CD4-positive, CD25-positive, alpha-beta regulatory T cell (primary cell): Measurements from ENCODE around the gene POLDIP2. TPM values are rescaled to one million over a fixed set of nuclear protein-coding genes. Genes with fewer than 3 reads are reported as not detected.

ENCODE experiments used
- ATAC-seq, 2 donors: fragments of 150-1000 bp; cut with Tn5 transposase; one replicate each; pipeline ENCODE4 v1.10.0; 2021; ENCODE audit warnings: low read depth in 2 of 2, moderate number of reproducible peaks in 2 of 2, moderate library complexity in 1 of 2
- DNase-seq, 3 donors: peaks; one replicate each; pipeline versions ENCODE4 v3.0.0 to v3.0.0-alpha.2; 2012 to 2022; ENCODE audit warnings: mixed read lengths in 1 of 3
- H3K27ac ChIP-seq: one replicate; pipeline ENCODE4 v1.7.0; 2013; ENCODE audit warnings: mild to moderate bottlenecking, low read length; ENCODE audit not compliant: insufficient read depth, poor library complexity, severe bottlenecking
- H3K27me3 ChIP-seq: one replicate; pipeline ENCODE4 v1.7.0; 2013; ENCODE audit warnings: low read length; ENCODE audit not compliant: control insufficient read depth, insufficient read depth
- H3K36me3 ChIP-seq: one replicate; pipeline ENCODE4 v1.7.0; 2013; ENCODE audit warnings: mild to moderate bottlenecking, low read length, moderate library complexity; ENCODE audit not compliant: control insufficient read depth, insufficient read depth
- H3K4me1 ChIP-seq: 2 replicates; pipeline ENCODE4 v1.7.0; 2013; ENCODE audit warnings: mild to moderate bottlenecking, low read length; ENCODE audit not compliant: insufficient read depth, control insufficient read depth, poor library complexity, severe bottlenecking
- H3K4me3 ChIP-seq: one replicate; pipeline ENCODE4 v1.7.0; 2013; ENCODE audit warnings: low read depth, mild to moderate bottlenecking, low read length, moderate library complexity
- H3K9me3 ChIP-seq, 2 experiments: 1 replicate in 1 of 2; 2 replicates in 1 of 2; pipeline ENCODE4 v1.7.0; 2013; ENCODE audit warnings: low read length in 2 of 2, mild to moderate bottlenecking in 1 of 2, moderate library complexity in 1 of 2; ENCODE audit not compliant: control insufficient read depth in 2 of 2
- H3K27ac Mint-ChIP-seq, 3 donors: one replicate each; pipeline ENCODE4 v1.8.0; 2020 to 2022; ENCODE audit warnings: mild to moderate bottlenecking in 3 of 3, mixed read lengths in 3 of 3, moderate library complexity in 2 of 3
- H3K27me3 Mint-ChIP-seq: one replicate; pipeline ENCODE4 v1.8.0; 2022; ENCODE audit warnings: mild to moderate bottlenecking, mixed read lengths
- H3K36me3 Mint-ChIP-seq: one replicate; pipeline ENCODE4 v1.8.0; 2020; ENCODE audit warnings: mixed read lengths
- H3K4me1 Mint-ChIP-seq, 4 donors: one replicate each; pipeline ENCODE4 v1.8.0; 2020 to 2022; ENCODE audit warnings: mixed read lengths in 4 of 4, mild to moderate bottlenecking in 1 of 4
- H3K4me3 Mint-ChIP-seq, 4 donors: one replicate each; pipeline ENCODE4 v1.8.0; 2020 to 2022; ENCODE audit warnings: mild to moderate bottlenecking in 4 of 4, mixed read lengths in 4 of 4, moderate library complexity in 3 of 4
- H3K9me3 Mint-ChIP-seq, 7 donors: one replicate each; pipeline ENCODE4 v1.8.0; 2020 to 2022; ENCODE audit warnings: mixed read lengths in 7 of 7, mild to moderate bottlenecking in 3 of 7, moderate library complexity in 2 of 7
- polyA plus RNA-seq, 4 donors: library from polyadenylated mRNA; unstranded; fragments of 300-500 nt; fragmentation: Illumina TruSeq; gene quantifications; one replicate each; pipeline ENCODE4 v1.2.3, GENCODE V29; 2021
- total RNA-seq: library from RNA; stranded (reverse); gene quantifications from one replicate; pipeline ENCODE4 v1.2.3, GENCODE V29; 2022

POLDIP2 gene
- total and polyA plus RNA-seq, 5 donors from 2014 or later, result 29.4 to 88.5 (median 74.0) TPM

DNA sequence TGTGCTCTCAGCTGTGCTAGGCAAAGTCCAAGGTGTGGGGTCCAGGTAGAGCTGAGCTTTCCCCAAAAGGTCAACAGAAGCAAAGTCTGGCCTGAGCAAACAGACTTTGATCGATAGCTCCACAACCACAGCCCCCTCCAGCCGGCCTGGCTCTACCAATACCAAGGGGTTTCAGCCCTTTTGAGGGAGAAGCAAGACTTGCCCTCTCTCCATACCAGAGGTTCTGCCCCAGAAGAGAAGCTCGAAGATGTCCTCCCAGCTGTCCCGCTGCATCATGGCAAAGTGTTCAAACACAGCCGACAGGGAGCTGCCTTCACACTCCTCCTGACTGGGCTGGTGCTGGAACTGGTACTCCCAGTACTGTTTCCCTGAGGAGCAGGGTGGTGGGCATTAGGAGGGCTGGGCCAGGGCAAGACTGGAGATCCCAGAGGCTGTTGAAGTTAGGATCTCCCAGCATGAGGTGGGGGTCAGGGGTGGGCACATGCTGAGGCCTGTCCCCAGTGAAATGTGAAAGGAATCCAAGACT lies 11.0 kb upstream of the POLDIP2 start:
- H3K4me3 Mint-ChIP-seq, result peak overlapping the region in 1 of 4 donors; percentile 44
- no peaks in the 10 kb centered on the region for H3K27me3 ChIP-seq
- H3K36me3 ChIP-seq, result peaks cover 13% of the 10 kb centered on the region
- no peak overlapping the region for H3K27ac ChIP-seq
- H3K9me3 ChIP-seq, result no peaks in the 10 kb centered on the region
- no peak overlapping the region for H3K4me3 ChIP-seq
- peaks cover 0 to 26% (median 15%) of the 10 kb centered on the region in 4 donors for H3K4me1 Mint-ChIP-seq
- no peaks in the 10 kb centered on the region for H3K36me3 Mint-ChIP-seq
- DNase-seq (no peak), ATAC-seq (no peak)
- H3K27ac Mint-ChIP-seq, result peak overlapping the region in 2 of 3 donors; percentile 9 to 11
- H3K27me3 Mint-ChIP-seq, result no peaks in the 10 kb centered on the region
- peaks cover 21% of the 10 kb centered on the region for H3K4me1 ChIP-seq
- H3K9me3 Mint-ChIP-seq, result no peaks in the 10 kb centered on the region

DNA sequence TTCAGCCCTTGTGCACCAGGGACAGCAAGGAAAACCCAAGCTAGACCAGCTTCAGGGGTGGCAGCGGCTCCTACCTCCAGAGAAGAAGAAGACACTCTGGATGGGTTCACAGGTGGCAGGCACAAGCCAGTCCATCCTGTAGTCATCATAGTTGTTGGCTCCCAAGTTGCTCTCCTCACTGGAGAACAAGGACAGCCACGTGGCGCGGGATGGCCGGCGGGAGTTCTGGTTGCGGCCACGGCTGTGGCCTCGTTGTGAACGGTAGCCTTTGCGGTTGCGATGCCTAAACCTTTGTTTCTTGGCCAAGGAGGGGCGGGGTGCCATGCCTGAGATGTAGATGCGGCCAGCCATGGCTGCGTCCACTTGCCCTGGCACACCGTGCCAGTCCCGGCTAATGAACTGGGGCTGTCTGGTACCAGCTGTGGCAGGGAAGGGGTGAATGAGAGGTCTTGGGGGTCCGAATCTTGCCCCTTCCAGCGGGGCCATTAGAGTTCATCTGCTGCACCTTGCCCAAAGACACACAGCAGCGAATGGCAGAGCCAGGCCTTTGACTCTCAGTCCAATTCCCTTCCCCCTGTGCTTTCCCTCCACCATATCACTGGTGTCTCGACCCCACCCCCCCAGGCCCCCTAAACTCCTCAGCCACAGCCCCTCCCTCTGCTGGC lies 10.4 kb upstream of the POLDIP2 start:
- no peaks in the 10 kb centered on the region for H3K9me3 Mint-ChIP-seq
- H3K27me3 Mint-ChIP-seq, result no peaks in the 10 kb centered on the region
- no peaks in the 10 kb centered on the region for H3K27me3 ChIP-seq
- no peak overlapping the region for H3K4me3 ChIP-seq
- peaks cover 0 to 20% (median 10%) of the 10 kb centered on the region in 4 donors for H3K4me1 Mint-ChIP-seq
- H3K27ac Mint-ChIP-seq, result no peak overlapping the region
- no peaks in the 10 kb centered on the region for H3K36me3 Mint-ChIP-seq
- peaks cover 19% of the 10 kb centered on the region for H3K36me3 ChIP-seq
- ATAC-seq, result no peak
- DNase-seq, result no peak
- peaks cover 15% of the 10 kb centered on the region for H3K4me1 ChIP-seq
- H3K9me3 ChIP-seq, result no peaks in the 10 kb centered on the region
- peak overlapping the region in 1 of 4 donors; percentile 44 for H3K4me3 Mint-ChIP-seq
- no peak overlapping the region for H3K27ac ChIP-seq

DNA sequence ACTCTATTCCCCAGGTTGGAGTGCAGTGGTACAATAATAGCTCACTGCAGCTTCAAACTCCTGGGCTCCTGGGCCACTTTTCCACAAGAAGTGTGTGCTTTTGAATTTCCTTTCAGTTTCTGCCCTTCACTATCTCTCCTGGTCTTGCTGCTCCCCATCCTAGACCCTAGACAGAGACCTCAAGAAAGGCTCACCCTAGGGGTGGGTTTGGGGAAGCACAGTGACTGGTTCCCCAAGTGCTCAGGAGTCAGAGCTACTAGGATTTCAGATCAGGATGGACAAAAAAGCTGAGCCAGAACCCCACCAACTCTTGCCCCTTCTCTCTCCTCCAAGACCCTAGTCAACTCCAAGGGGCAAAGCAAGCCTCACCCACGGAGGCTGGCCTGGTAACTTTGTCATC lies 9.3 kb upstream of the POLDIP2 start:
- Histone ChIP-seq H3K27me3 (no peaks in the 10 kb centered on the region), H3K9me3 (no peaks in the 10 kb centered on the region), H3K4me3 (no peak overlapping the region), H3K27ac (no peak overlapping the region), H3K4me1 (peaks cover 4% of the 10 kb centered on the region), H3K36me3 (peaks cover 29% of the 10 kb centered on the region)
- ATAC-seq, result no peak
- Mint-ChIP-seq H3K4me1 (peaks cover 0 to 17% (median 6%) of the 10 kb centered on the region in 4 donors), H3K4me3 (peak overlapping the region in 1 of 4 donors; percentile 33), H3K36me3 (no peaks in the 10 kb centered on the region), H3K27ac (peak overlapping the region in 1 of 3 donors; percentile 56), H3K27me3 (no peaks in the 10 kb centered on the region), H3K9me3 (no peaks in the 10 kb centered on the region)
- DNase-seq, result no peak

DNA sequence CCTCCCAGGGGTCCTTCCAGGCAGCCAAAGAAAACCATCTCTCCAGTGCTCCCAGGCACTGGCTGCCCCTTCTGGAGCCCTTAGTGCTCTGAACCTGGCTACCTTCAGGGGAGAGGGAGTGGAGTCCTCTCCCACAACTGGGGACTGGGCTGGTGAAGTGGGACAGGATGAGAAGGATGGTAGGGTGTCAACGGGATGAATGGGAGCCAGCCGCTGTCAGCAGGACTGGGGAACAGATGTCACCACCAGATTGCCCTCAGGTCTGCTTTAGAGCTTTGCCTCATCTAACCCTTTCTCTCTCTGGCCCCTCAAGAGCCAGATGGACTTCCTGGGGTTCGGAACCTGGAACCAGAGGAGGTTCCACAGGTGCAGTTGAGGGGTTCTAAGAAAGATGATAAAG lies 8.2 kb upstream of the POLDIP2 start:
- H3K27ac Mint-ChIP-seq, result no peak overlapping the region
- H3K4me1 Mint-ChIP-seq, result peaks cover 0 to 9% (median 2%) of the 10 kb centered on the region in 4 donors
- Histone ChIP-seq H3K36me3 (peaks cover 40% of the 10 kb centered on the region), H3K27ac (no peak overlapping the region), H3K4me3 (no peak overlapping the region), H3K27me3 (no peaks in the 10 kb centered on the region), H3K9me3 (no peaks in the 10 kb centered on the region), H3K4me1 (no peaks in the 10 kb centered on the region)
- ATAC-seq (no peak), DNase-seq (no peak)
- no peak overlapping the region for H3K4me3 Mint-ChIP-seq
- no peaks in the 10 kb centered on the region for H3K27me3 Mint-ChIP-seq
- H3K9me3 Mint-ChIP-seq, result no peaks in the 10 kb centered on the region
- peaks cover 8% of the 10 kb centered on the region for H3K36me3 Mint-ChIP-seq

DNA sequence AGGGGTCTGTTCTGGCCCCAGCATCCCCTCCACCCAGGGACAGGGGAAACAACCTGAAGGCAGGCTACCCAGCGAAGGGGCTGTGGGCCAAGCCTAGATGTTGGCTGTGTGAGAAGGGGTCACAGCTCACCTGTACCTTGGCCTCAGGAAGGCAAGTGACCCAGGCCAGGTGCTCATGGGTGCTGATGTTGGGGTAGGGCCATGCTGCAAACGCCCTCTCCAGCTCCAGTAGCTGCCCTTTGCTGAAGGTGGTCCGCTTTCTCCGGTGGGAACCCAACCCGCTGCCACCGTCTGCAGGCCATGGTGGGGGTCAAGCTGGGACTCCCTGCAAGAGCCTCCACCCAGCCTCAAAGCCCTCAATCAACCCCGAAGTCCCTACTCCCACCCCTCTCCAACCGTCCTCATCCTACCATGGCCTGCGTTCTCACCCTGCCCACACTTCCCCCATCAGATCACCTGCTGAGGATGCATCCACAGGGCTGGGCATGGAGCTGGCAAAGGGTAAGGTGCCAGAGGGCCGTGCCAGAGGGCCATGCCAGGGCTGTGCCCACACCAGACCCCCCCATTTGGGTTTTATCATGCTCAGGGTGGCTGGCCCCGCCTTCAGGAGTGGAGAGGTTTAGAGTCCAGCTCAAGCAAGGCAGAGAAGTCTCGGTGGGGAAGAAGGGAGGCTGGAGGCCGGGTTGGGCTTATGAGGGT lies 7.5 kb upstream of the POLDIP2 start, which contains the start of gene SEBOX:
Gene SEBOX, minus strand, starts transcription at position 535 of the 699 bp plus-strand sequence. Its CDS starts 48 bp downstream, at position 487.
- no peak within 1 kb of the TSS for H3K27ac ChIP-seq
- DNase-seq (no peak), ATAC-seq (no peak)
- Mint-ChIP-seq H3K27me3 (no peaks in the 10 kb centered on the region), H3K4me3 (no peak within 1 kb of the TSS), H3K27ac (no peak within 1 kb of the TSS), H3K36me3 (peaks cover 11% of the 10 kb centered on the region), H3K9me3 (no peaks in the 10 kb centered on the region), H3K4me1 (peaks cover 0 to 2% (median 0%) of the 10 kb centered on the region in 4 donors)
- no peaks in the 10 kb centered on the region for H3K9me3 ChIP-seq
- peaks cover 47% of the 10 kb centered on the region for H3K36me3 ChIP-seq
- no peaks in the 10 kb centered on the region for H3K27me3 ChIP-seq
- no peak within 1 kb of the TSS for H3K4me3 ChIP-seq
- H3K4me1 ChIP-seq, result no peaks in the 10 kb centered on the region

DNA sequence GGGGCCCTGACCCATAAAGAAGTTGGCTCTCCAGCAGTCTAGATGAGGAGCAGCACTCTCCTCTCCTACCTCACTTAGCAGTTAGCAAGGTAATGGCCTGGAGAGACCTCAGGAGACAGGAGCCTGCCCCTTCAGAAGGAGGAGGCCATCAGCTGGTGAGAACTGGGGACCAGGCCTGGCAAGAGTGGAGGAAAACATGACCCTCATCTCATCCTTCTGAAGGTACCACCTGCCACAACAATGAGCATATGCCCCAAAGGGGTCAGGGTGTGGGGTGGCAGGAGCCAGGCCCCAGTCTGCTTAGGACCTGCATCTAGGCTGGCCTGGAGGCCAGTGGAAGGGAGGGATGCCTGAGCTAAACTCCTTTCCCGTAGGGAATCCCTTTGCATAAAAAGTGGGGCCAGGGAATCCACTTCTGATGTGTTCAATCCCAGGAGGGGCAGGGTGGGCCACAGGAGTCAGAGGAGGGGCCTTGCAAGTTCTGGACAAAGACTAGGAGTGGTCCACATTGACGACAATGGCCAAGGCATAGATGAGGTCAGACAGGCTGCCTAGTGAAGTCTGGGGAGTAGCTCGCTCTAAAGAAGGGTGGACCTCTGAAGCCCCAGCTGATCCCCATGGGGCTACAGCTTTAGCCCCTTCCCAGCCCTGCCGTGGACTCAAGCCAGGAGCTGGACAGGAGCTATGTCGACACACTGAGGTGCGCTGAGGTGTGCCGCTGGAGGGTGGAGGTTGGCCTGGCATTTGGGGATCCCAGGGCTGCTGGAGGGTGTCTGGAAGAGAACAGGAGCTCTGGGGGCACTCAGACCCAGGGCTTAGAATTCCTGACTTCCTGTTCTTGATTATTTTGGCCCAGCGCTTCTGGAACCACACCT lies 6.7 kb upstream of the POLDIP2 start:
- H3K4me1 Mint-ChIP-seq, result peaks cover 0 to 3% (median 1%) of the 10 kb centered on the region in 4 donors
- no peaks in the 10 kb centered on the region for H3K27me3 Mint-ChIP-seq
- H3K9me3 ChIP-seq, result no peaks in the 10 kb centered on the region
- H3K9me3 Mint-ChIP-seq, result no peaks in the 10 kb centered on the region
- H3K27ac Mint-ChIP-seq, result no peak overlapping the region
- no peak overlapping the region for H3K27ac ChIP-seq
- ATAC-seq, result no peak
- H3K4me1 ChIP-seq, result no peaks in the 10 kb centered on the region
- no peak for DNase-seq
- H3K4me3 ChIP-seq, result no peak overlapping the region
- no peaks in the 10 kb centered on the region for H3K27me3 ChIP-seq
- peaks cover 51% of the 10 kb centered on the region for H3K36me3 ChIP-seq
- H3K4me3 Mint-ChIP-seq, result no peak overlapping the region
- H3K36me3 Mint-ChIP-seq, result peaks cover 11% of the 10 kb centered on the region

DNA sequence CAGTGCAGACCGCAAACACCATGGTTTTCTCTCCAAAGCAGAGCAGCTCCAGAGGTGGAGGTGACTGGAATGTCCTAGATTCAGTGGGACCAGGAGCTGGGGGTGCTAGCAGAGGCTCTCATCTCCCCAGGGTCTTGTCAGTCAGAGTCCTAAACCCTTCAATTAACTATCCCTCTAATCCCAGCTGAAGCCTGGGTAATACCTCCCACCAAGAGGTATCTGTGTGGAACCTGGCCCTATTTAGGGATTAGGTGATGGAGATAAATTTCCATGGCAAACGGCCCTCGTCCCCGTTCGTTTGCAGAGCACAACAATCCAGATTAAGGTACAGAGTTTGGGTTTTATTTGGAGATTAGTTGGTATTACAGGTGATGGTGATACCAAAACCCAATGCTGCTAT lies 5.9 kb upstream of the POLDIP2 start:
- peaks cover 11% of the 10 kb centered on the region for H3K36me3 Mint-ChIP-seq
- DNase-seq (no peak), ATAC-seq (no peak)
- Histone ChIP-seq H3K9me3 (no peaks in the 10 kb centered on the region), H3K27me3 (no peaks in the 10 kb centered on the region), H3K4me1 (peaks cover 5% of the 10 kb centered on the region), H3K27ac (no peak overlapping the region), H3K4me3 (no peak overlapping the region), H3K36me3 (peaks cover 51% of the 10 kb centered on the region)
- peaks cover 0 to 7% (median 4%) of the 10 kb centered on the region in 4 donors for H3K4me1 Mint-ChIP-seq
- H3K9me3 Mint-ChIP-seq, result no peaks in the 10 kb centered on the region
- no peak overlapping the region for H3K27ac Mint-ChIP-seq
- no peak overlapping the region for H3K4me3 Mint-ChIP-seq
- no peaks in the 10 kb centered on the region for H3K27me3 Mint-ChIP-seq
